Pancreas (tissue), 10 donors: ENCODE measurements around the gene MAP1LC3A. TPM values are rescaled to one million over a fixed set of nuclear protein-coding genes. Genes with fewer than 3 reads are reported as not detected.

Source experiments
- ATAC-seq, 4 donors: fragments of 200-7000 bp; cut with Tn5 transposase; one replicate each; pipeline versions ENCODE4 v1.8.0 to v1.9.1; 2020; ENCODE audit warnings: mild to moderate bottlenecking in 4 of 4, moderate library complexity in 4 of 4
- DNase-seq, 6 donors: peaks; one replicate each; pipeline ENCODE4 v3.0.0-alpha.2; 2020
- FAIRE-seq: peaks from 2 replicates; lab custom pipeline; 2012; peaks lifted over from hg19 to GRCh38; lab: Jason Lieb, UNC
- H3K27ac ChIP-seq, 4 donors: fragments of 200-600 bp; sonication (generic); 1 replicate in 3 of 4; 2 replicates in 1 of 4; pipeline versions ENCODE4 v1.5.0 to v1.8.0; 2020
- H3K27me3 ChIP-seq, 4 donors: fragments of 200-600 bp; one replicate each; pipeline ENCODE4 v1.8.0; 2021
- H3K36me3 ChIP-seq, 3 donors: fragments of 200-600 bp; sonication (generic) in 1 of 3; one replicate each; pipeline versions ENCODE4 v1.5.0 to v1.8.0; 2020 to 2021
- H3K4me1 ChIP-seq, 3 donors: fragments of 200-600 bp; one replicate each; pipeline ENCODE4 v1.8.0; 2021
- H3K4me3 ChIP-seq, 4 donors: fragments of 200-600 bp; sonication (generic) in 2 of 4; one replicate each; pipeline versions ENCODE4 v1.5.0 to v1.8.0; 2020 to 2021
- H3K9me3 ChIP-seq, 4 donors: fragments of 200-600 bp; one replicate each; pipeline ENCODE4 v1.8.0; 2021
- WGBS, 2 donors: extraction: QIAGEN DNeasy Blood & Tissue Kit; methylation state at CpG; one replicate each; pipeline ENCODE4 v1.1.7; 2013; 5-methylcytosine and 5-hydroxymethylcytosine counted together
- intact Hi-C, 3 donors: fragments of 100-400 bp; cut with DNase I; formaldehyde crosslinking; loops; one replicate each; pipeline versions ENCODE4 v1.11.1 to v1.14.2; 2022
- polyA plus RNA-seq, 2 donors: library from polyadenylated mRNA; stranded (reverse); fragments of 200-250 nt; gene quantifications; one replicate each; pipeline ENCODE4 v1.2.3, GENCODE V29; 2013
- total RNA-seq, 6 donors: library from RNA; stranded (reverse); fragmentation: NEBNext Ultra II Directional in 4 of 6; extraction: Animal tissue kit (Norgen Biotek cat#: 25700) in 4 of 6; gene quantifications; one replicate each; pipeline versions ENCODE4 v1.2.1 to v1.2.4, GENCODE V29; 2021 to 2023
- TF ChIP-seq, protein P1 (sequence below), 4 donors: fragments of 200-600 bp; sonication (generic) in 3 of 4; IDR thresholded peaks; one replicate each; pipeline versions ENCODE4 v1.5.0 to v1.8.0; 2021; ENCODE audit warnings: antibody characterized with exemption in 4 of 4
- donor health status: healthy with polysubstance abuse.
- donor health status: DM: no; HTN: no; CAD: no; lungs with moderate emphysema.
- donor health status: DM: no; HTN: no; CAD: no.
- donor health status: control.
- donor health status: control.
- donor health status: Bipolar disorder and iron deficiency.
- donor health status: DM: yes; HTN: yes; CAD: no.
- donor health status: DM: no; HTN: no; CAD: no.
- donor health status: DM: no; HTN: no; CAD: no.
- donor health status: DM: yes; HTN: yes; CAD: no.

The MAP1LC3A gene
- total and polyA plus RNA-seq, 8 donors, result 9.4 to 94.2 (median 14.0) TPM

DNA sequence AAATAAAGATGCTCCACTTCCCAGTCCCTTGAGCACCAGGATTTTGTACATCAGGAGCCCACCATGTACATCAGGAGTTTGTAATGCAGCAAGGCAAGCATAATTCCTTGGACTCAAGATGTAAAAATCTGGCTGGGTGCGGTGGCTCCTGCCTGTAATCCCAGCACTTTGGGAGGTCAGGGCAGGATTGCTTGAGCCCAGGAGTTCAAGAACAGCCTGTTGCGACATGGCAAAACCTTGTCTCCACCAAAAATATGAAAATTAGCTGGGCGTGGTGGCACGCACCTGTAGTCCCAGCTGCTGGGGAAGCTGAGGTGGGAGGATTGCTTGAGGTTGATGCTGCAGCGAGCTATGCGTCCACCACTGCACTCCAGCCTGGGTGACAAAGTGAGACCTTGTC is 16.1 kb upstream of the MAP1LC3A start:
- Histone ChIP-seq H3K9me3 (no peaks in the 10 kb centered on the region), H3K27ac (no peak overlapping the region), H3K36me3 (peaks cover 0 to 22% (median 0%) of the 10 kb centered on the region in 3 donors), H3K27me3 (no peaks in the 10 kb centered on the region), H3K4me1 (no peaks in the 10 kb centered on the region), H3K4me3 (no peak overlapping the region)
- WGBS, 2 donors, result 95 to 99% methylated on average over 6 of the region's 6 CpGs
- intact Hi-C loops, result loop anchor here in 1 of 3 donors (10.0 kb wide), 1 partner anchor 162 kb away; the partner anchor contains the start of gene TP53INP2
- ATAC-seq (no peak), FAIRE-seq (no peak), DNase-seq (no peak)
- TF ChIP-seq, protein P1, sequence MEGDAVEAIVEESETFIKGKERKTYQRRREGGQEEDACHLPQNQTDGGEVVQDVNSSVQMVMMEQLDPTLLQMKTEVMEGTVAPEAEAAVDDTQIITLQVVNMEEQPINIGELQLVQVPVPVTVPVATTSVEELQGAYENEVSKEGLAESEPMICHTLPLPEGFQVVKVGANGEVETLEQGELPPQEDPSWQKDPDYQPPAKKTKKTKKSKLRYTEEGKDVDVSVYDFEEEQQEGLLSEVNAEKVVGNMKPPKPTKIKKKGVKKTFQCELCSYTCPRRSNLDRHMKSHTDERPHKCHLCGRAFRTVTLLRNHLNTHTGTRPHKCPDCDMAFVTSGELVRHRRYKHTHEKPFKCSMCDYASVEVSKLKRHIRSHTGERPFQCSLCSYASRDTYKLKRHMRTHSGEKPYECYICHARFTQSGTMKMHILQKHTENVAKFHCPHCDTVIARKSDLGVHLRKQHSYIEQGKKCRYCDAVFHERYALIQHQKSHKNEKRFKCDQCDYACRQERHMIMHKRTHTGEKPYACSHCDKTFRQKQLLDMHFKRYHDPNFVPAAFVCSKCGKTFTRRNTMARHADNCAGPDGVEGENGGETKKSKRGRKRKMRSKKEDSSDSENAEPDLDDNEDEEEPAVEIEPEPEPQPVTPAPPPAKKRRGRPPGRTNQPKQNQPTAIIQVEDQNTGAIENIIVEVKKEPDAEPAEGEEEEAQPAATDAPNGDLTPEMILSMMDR (IDR thresholded peaks at IDR 0.05), result no peak

GRCh38 chr20:34543463-34544056 is 15.0 kb upstream of the MAP1LC3A start:
- ATAC-seq, result no peak
- FAIRE-seq, result no peak
- 79 to 81% methylated on average over 12 of the region's 12 CpGs for WGBS, 2 donors
- Histone ChIP-seq H3K27ac (no peak overlapping the region), H3K27me3 (no peaks in the 10 kb centered on the region), H3K9me3 (no peaks in the 10 kb centered on the region), H3K4me3 (no peak overlapping the region), H3K4me1 (no peaks in the 10 kb centered on the region), H3K36me3 (peaks cover 0 to 22% (median 0%) of the 10 kb centered on the region in 3 donors)
- intact Hi-C loops, result loop anchor here in 1 of 3 donors (10.0 kb wide), 1 partner anchor 161 kb away; the partner anchor contains the start of gene TP53INP2
- TF ChIP-seq, protein P1 (IDR thresholded peaks at IDR 0.05), result no peak
- no peak for DNase-seq

- Histone ChIP-seq H3K4me3 (no peak overlapping the region), H3K36me3 (peaks cover 0 to 22% (median 0%) of the 10 kb centered on the region in 3 donors), H3K9me3 (no peaks in the 10 kb centered on the region), H3K27ac (no peak overlapping the region), H3K27me3 (no peaks in the 10 kb centered on the region), H3K4me1 (no peaks in the 10 kb centered on the region)
- 50 to 63% methylated on average over 19 of the region's 19 CpGs for WGBS, 2 donors
- TF ChIP-seq, protein P1 (IDR thresholded peaks at IDR 0.05), result no peak
- DNase-seq (no peak), ATAC-seq (peak in 3 of 4 donors; percentile 52 to 59 (median 53)), FAIRE-seq (no peak)
- intact Hi-C loops, result loop anchor here in 1 of 3 donors (10.0 kb wide), 1 partner anchor 161 kb away; the partner anchor contains the start of gene TP53INP2
These were observed 14.3 kb upstream of the MAP1LC3A start for GRCh38 chr20:34544109-34544796.

GRCh38 chr20:34546751-34547181 is 11.8 kb upstream of the MAP1LC3A start:
- TF ChIP-seq, protein P1 (IDR thresholded peaks at IDR 0.05), result no peak
- peaks cover 0 to 6% (median 0%) of the 10 kb centered on the region in 3 donors for H3K36me3 ChIP-seq
- no peaks in the 10 kb centered on the region for H3K27me3 ChIP-seq
- ATAC-seq (peak in 3 of 4 donors; percentile 34 to 62 (median 47)), FAIRE-seq (no peak), DNase-seq (no peak)
- 81 to 84% methylated on average over 11 of the region's 11 CpGs for WGBS, 2 donors
- intact Hi-C loops, result loop anchor here in 1 of 3 donors (10.0 kb wide), 1 partner anchor 158 kb away; the partner anchor contains the start of gene TP53INP2
- H3K27ac ChIP-seq, result no peak overlapping the region
- H3K4me1 ChIP-seq, result no peaks in the 10 kb centered on the region
- H3K9me3 ChIP-seq, result no peaks in the 10 kb centered on the region
- peak overlapping the region in 2 of 4 donors; percentile 1 to 13 for H3K4me3 ChIP-seq
